Peyer's patch (tissue), 4 donors: ENCODE results near the gene TMEM256. TPM values are rescaled to one million over a fixed set of nuclear protein-coding genes. Genes with fewer than 3 reads are reported as not detected.

Experiments
- DNase-seq, 3 donors: peaks; one replicate each; pipeline ENCODE4 v3.0.0-alpha.2; 2017 to 2019
- H3K27ac ChIP-seq, 4 donors: fragments of 200-600 bp; sonication (generic); one replicate each; pipeline ENCODE4 v1.5.1; 2016 to 2019
- H3K27me3 ChIP-seq, 2 donors: fragments of 200-600 bp; sonication (generic); one replicate each; pipeline ENCODE4 v1.5.1; 2019
- H3K36me3 ChIP-seq, 3 donors: fragments of 200-600 bp; sonication (generic); one replicate each; pipeline ENCODE4 v1.5.1; 2016 to 2019
- H3K4me1 ChIP-seq, 4 donors: fragments of 200-600 bp; sonication (generic); one replicate each; pipeline ENCODE4 v1.5.1; 2016 to 2019
- H3K4me3 ChIP-seq, 4 donors: fragments of 200-600 bp; sonication (generic); 1 replicate in 3 of 4; 2 replicates in 1 of 4; pipeline ENCODE4 v1.5.1; 2016 to 2019; ENCODE audit warnings: mild to moderate bottlenecking in 1 of 4
- H3K9me3 ChIP-seq, 4 donors: fragments of 200-600 bp; sonication (generic); one replicate each; pipeline ENCODE4 v1.5.1; 2016 to 2019; ENCODE audit warnings: mild to moderate bottlenecking in 1 of 4
- CTCF ChIP-seq, 6 experiments: fragments of 450-650 bp in 4 of 6; fragments of 200-600 bp in 2 of 6; sonication (generic) in 1 of 6; IDR thresholded peaks; one replicate each; pipeline ENCODE4 v1.5.1; 2017 to 2019; ENCODE audit warnings: antibody characterized with exemption in 6 of 6, mild to moderate bottlenecking in 3 of 6, moderate library complexity in 1 of 6
- POLR2A ChIP-seq, 2 donors: fragments of 450-650 bp; IDR thresholded peaks; one replicate each; pipeline ENCODE4 v1.5.1; 2017; ENCODE audit warnings: antibody characterized with exemption in 2 of 2, mild to moderate bottlenecking in 2 of 2, moderate library complexity in 2 of 2
- total RNA-seq, 4 donors: library from RNA; depleted of rRNA; stranded (reverse); fragments of >200 nt; gene quantifications; one replicate each; pipeline ENCODE4 v1.1.0, GENCODE V29; 2016

Gene TMEM256
- total RNA-seq, 4 donors from 2014 or later: 37.1 to 334 (median 126) TPM

GRCh38 chr17:7404737-7405349, 946 bp upstream of the TMEM256 start:
- no peak for TF ChIP-seq POLR2A (IDR thresholded peaks at IDR 0.05)
- peak in 1 of 6 experiments; percentile 7 for TF ChIP-seq CTCF (IDR thresholded peaks at IDR 0.05)
- Histone ChIP-seq H3K27me3 (no peaks in the 10 kb centered on the region), H3K27ac (peak overlapping the region; percentile 88 to 96 (median 92)), H3K9me3 (no peaks in the 10 kb centered on the region), H3K36me3 (no peaks in the 10 kb centered on the region), H3K4me1 (peaks cover 0 to 15% (median 5%) of the 10 kb centered on the region in 4 donors), H3K4me3 (peak overlapping the region; percentile 49 to 90 (median 69))
- peak in 2 of 3 donors; percentile 69 to 81 for DNase-seq

GRCh38 chr17:7403727-7403976, 245 bp downstream of the TMEM256 start:
- TF ChIP-seq CTCF (IDR thresholded peaks at IDR 0.05) (peak in 1 of 6 experiments; percentile 15), POLR2A (IDR thresholded peaks at IDR 0.05) (no peak)
- H3K27ac ChIP-seq: peak overlapping the region; percentile 88 to 96 (median 92)
- DNase-seq: no peak
- H3K9me3 ChIP-seq: no peaks in the 10 kb centered on the region
- H3K27me3 ChIP-seq: no peaks in the 10 kb centered on the region
- H3K4me3 ChIP-seq: peak overlapping the region; percentile 49 to 90 (median 69)
- H3K36me3 ChIP-seq: no peaks in the 10 kb centered on the region
- H3K4me1 ChIP-seq: peaks cover 0 to 15% (median 5%) of the 10 kb centered on the region in 4 donors

- DNase-seq: peak in 2 of 3 donors; percentile 88
- TF ChIP-seq POLR2A (IDR thresholded peaks at IDR 0.05) (peak; percentile 34 to 65), CTCF (IDR thresholded peaks at IDR 0.05) (no peak)
- Histone ChIP-seq H3K4me3 (peak overlapping the region; percentile 49 to 90 (median 69)), H3K36me3 (no peaks in the 10 kb centered on the region), H3K27ac (peak overlapping the region; percentile 88 to 96 (median 92)), H3K27me3 (no peaks in the 10 kb centered on the region), H3K4me1 (peaks cover 0 to 15% (median 5%) of the 10 kb centered on the region in 4 donors), H3K9me3 (no peaks in the 10 kb centered on the region)
Measured at GRCh38 chr17:7403043-7403726, 712 bp downstream of the TMEM256 start.

- no peak overlapping the region for H3K4me3 ChIP-seq
- TF ChIP-seq CTCF (IDR thresholded peaks at IDR 0.05) (no peak), POLR2A (IDR thresholded peaks at IDR 0.05) (no peak)
- no peak for DNase-seq
- peaks cover 0 to 24% (median 4%) of the 10 kb centered on the region in 4 donors for H3K4me1 ChIP-seq
- H3K9me3 ChIP-seq: no peaks in the 10 kb centered on the region
- H3K27ac ChIP-seq: no peak overlapping the region
- no peaks in the 10 kb centered on the region for H3K36me3 ChIP-seq
- H3K27me3 ChIP-seq: no peaks in the 10 kb centered on the region
Measured at GRCh38 chr17:7398612-7399011, 5.3 kb downstream of the TMEM256 start.

- H3K27me3 ChIP-seq: no peaks in the 10 kb centered on the region
- H3K4me1 ChIP-seq: peaks cover 0 to 16% (median 6%) of the 10 kb centered on the region in 4 donors
- no peak overlapping the region for H3K27ac ChIP-seq
- TF ChIP-seq CTCF (IDR thresholded peaks at IDR 0.05): peak in 2 of 6 experiments; percentile 2 to 9
- no peak for TF ChIP-seq POLR2A (IDR thresholded peaks at IDR 0.05)
- no peak overlapping the region for H3K4me3 ChIP-seq
- no peak for DNase-seq
- H3K9me3 ChIP-seq: no peaks in the 10 kb centered on the region
- peaks cover 0 to 2% (median 0%) of the 10 kb centered on the region in 3 donors for H3K36me3 ChIP-seq
Measured at GRCh38 chr17:7396147-7396546, 7.8 kb downstream of the TMEM256 start.
